HG03280 (cell line): ENCODE results near the gene TMEM208.

Experiments used
- ATAC-seq: cut with Tn5 transposase; IDR thresholded peaks from one replicate; pipeline ENCODE4 v1.9.1; 2021; ENCODE audit warnings: mild to moderate bottlenecking, moderate library complexity; ENCODE audit not compliant: unreplicated experiment

The TMEM208 gene

GRCh38 chr16:67226804-67227566 is at the start of gene TMEM208:
Gene TMEM208 (plus strand): TSS chr16:67227130. CDS start chr16:67227219, 89 bp downstream.
- ATAC-seq: peak; percentile 93

GRCh38 chr16:67177743-67178699 is 48.9 kb upstream of the TMEM208 start:
- ATAC-seq: no peak

- ATAC-seq: no peak
Observed at GRCh38 chr16:67179421-67180080, 47.4 kb upstream of the TMEM208 start.

- no peak for ATAC-seq
Observed at GRCh38 chr16:67180166-67180565, 46.8 kb upstream of the TMEM208 start.

- ATAC-seq: no peak
Observed at GRCh38 chr16:67181346-67181745, 45.6 kb upstream of the TMEM208 start.

GRCh38 chr16:67182288-67182687 is 44.6 kb upstream of the TMEM208 start:
- no peak for ATAC-seq

- ATAC-seq: no peak
Observed at GRCh38 chr16:67183284-67183626, 43.7 kb upstream of the TMEM208 start.

- peak; percentile 92 for ATAC-seq
Observed at GRCh38 chr16:67183627-67184452, 43.1 kb upstream of the TMEM208 start, which contains the start of gene MATCAP1. Gene MATCAP1 (minus strand): TSS chr16:67183963. CDS start chr16:67180610, 3,353 bp downstream.

GRCh38 chr16:67184453-67184994 is 42.4 kb upstream of the TMEM208 start:
- peak; percentile 2 for ATAC-seq

GRCh38 chr16:67184995-67185650 is 41.8 kb upstream of the TMEM208 start:
- ATAC-seq: no peak

- ATAC-seq: no peak
Observed at GRCh38 chr16:67185651-67186134, 41.2 kb upstream of the TMEM208 start.

- no peak for ATAC-seq
Observed at GRCh38 chr16:67186550-67186950, 40.4 kb upstream of the TMEM208 start.

- ATAC-seq: no peak
Observed at GRCh38 chr16:67187175-67187890, 39.6 kb upstream of the TMEM208 start.

- no peak for ATAC-seq
Observed at GRCh38 chr16:67188323-67188722, 38.6 kb upstream of the TMEM208 start.

GRCh38 chr16:67188798-67189197 is 38.1 kb upstream of the TMEM208 start:
- ATAC-seq: no peak

GRCh38 chr16:67190041-67190440 is 36.9 kb upstream of the TMEM208 start, which contains the start of gene EXOC3L1:
Gene EXOC3L1 (minus strand): TSS chr16:67190136. CDS start chr16:67189676, 460 bp downstream.
- no peak for ATAC-seq

- no peak for ATAC-seq
Observed at GRCh38 chr16:67190448-67191399, 36.2 kb upstream of the TMEM208 start.
